Right hindlimb (tissue), 1 donor: Measurements from ENCODE around the gene HIC1.

Source experiments
- DNase-seq: peaks from one replicate; pipeline ENCODE4 v3.0.0-alpha.2; 2018

The HIC1 gene

GRCh38 chr17:2107506-2107905 lies 52.6 kb downstream of the HIC1 start:
- peak; percentile 81 for DNase-seq

- no peak for DNase-seq
Measured at GRCh38 chr17:2108170-2108569, 53.3 kb downstream of the HIC1 start.

- no peak for DNase-seq
Measured at GRCh38 chr17:2110436-2110835, 55.5 kb downstream of the HIC1 start.

GRCh38 chr17:2111691-2112090 lies 56.8 kb downstream of the HIC1 start:
- DNase-seq: no peak
